ENCODE data around the gene MAPKAP1. TPM values are rescaled to one million over a fixed set of nuclear protein-coding genes. Genes with fewer than 3 reads are reported as not detected.

Gene MAPKAP1
- total RNA-seq, 6 donors from 2014 or later, result 60.8 to 84.0 (median 71.5) TPM

GRCh38 chr9:125393426-125393825 lies 313.6 kb downstream of the MAPKAP1 start:
- Histone ChIP-seq H3K4me3 (no peak overlapping the region), H3K27ac (no peak overlapping the region), H3K36me3 (no peaks in the 10 kb centered on the region), H3K4me1 (no peaks in the 10 kb centered on the region), H3K9me3 (no peaks in the 10 kb centered on the region), H3K27me3 (no peaks in the 10 kb centered on the region)
- TF ChIP-seq POLR2AphosphoS5 (IDR thresholded peaks at IDR 0.05) (no peak), CTCF (IDR thresholded peaks at IDR 0.05) (no peak), POLR2A (IDR thresholded peaks at IDR 0.05) (no peak), EP300 (IDR thresholded peaks at IDR 0.05) (no peak)
- 81 to 96% methylated on average over 3 of the region's 3 CpGs for WGBS, 2 donors
- no peak for ATAC-seq (ENCODE audit: low FRiP score in 2 of 2)
- DNase-seq, result no peak

GRCh38 chr9:125391704-125392103 lies 315.3 kb downstream of the MAPKAP1 start:
- Histone ChIP-seq H3K27me3 (no peaks in the 10 kb centered on the region), H3K36me3 (no peaks in the 10 kb centered on the region), H3K4me1 (no peaks in the 10 kb centered on the region), H3K27ac (no peak overlapping the region), H3K4me3 (no peak overlapping the region), H3K9me3 (no peaks in the 10 kb centered on the region)
- DNase-seq (no peak), ATAC-seq (ENCODE audit: low FRiP score in 2 of 2) (no peak)
- TF ChIP-seq CTCF (IDR thresholded peaks at IDR 0.05) (no peak), POLR2AphosphoS5 (IDR thresholded peaks at IDR 0.05) (no peak), POLR2A (IDR thresholded peaks at IDR 0.05) (no peak), EP300 (IDR thresholded peaks at IDR 0.05) (no peak)
- 82 to 94% methylated on average over 6 of the region's 6 CpGs for WGBS, 2 donors

GRCh38 chr9:125388978-125389377 lies 318.0 kb downstream of the MAPKAP1 start:
- no peak for TF ChIP-seq POLR2AphosphoS5 (IDR thresholded peaks at IDR 0.05)
- TF ChIP-seq CTCF (IDR thresholded peaks at IDR 0.05), result no peak
- TF ChIP-seq EP300 (IDR thresholded peaks at IDR 0.05), result no peak
- TF ChIP-seq POLR2A (IDR thresholded peaks at IDR 0.05), result no peak
- Histone ChIP-seq H3K27ac (no peak overlapping the region), H3K36me3 (no peaks in the 10 kb centered on the region), H3K4me1 (no peaks in the 10 kb centered on the region), H3K4me3 (no peak overlapping the region), H3K27me3 (no peaks in the 10 kb centered on the region), H3K9me3 (no peaks in the 10 kb centered on the region)
- no peak for DNase-seq
- ATAC-seq (ENCODE audit: low FRiP score in 2 of 2), result peak in 1 of 2 donors; percentile 7
- WGBS, 2 donors, result 57 to 67% methylated on average over 6 of the region's 6 CpGs

GRCh38 chr9:125387861-125388524 lies 319.0 kb downstream of the MAPKAP1 start:
- ATAC-seq (ENCODE audit: low FRiP score in 2 of 2) (no peak), DNase-seq (no peak)
- Histone ChIP-seq H3K36me3 (no peaks in the 10 kb centered on the region), H3K27me3 (no peaks in the 10 kb centered on the region), H3K27ac (no peak overlapping the region), H3K4me3 (no peak overlapping the region), H3K9me3 (no peaks in the 10 kb centered on the region), H3K4me1 (no peaks in the 10 kb centered on the region)
- WGBS, 2 donors, result 87 to 93% methylated on average over 7 to 14 of the region's 14 CpGs
- TF ChIP-seq EP300 (IDR thresholded peaks at IDR 0.05) (no peak), CTCF (IDR thresholded peaks at IDR 0.05) (no peak), POLR2A (IDR thresholded peaks at IDR 0.05) (no peak), POLR2AphosphoS5 (IDR thresholded peaks at IDR 0.05) (no peak)

Small RNA genes within 50 kb of the gene (small RNA-seq; reads per million reads assigned to genes)
- 0 reads per million in 4 donors for gene RF00017

Other genes starting within 250 kb of the MAPKAP1 start
- 10 to 100 TPM; 25.7 to 57.6 (median 41.9) TPM for gene PBX3, start 40.2 kb upstream of the MAPKAP1 start, total RNA-seq